ENCODE results near the gene ARL2BP.
"Not testable (repeated sequence)": the region's sequence is repeated elsewhere in the genome, so short reads cannot be mapped to it uniquely, and the experiment has no call there.

ARL2BP gene

GRCh38 chr16:57244767-57245471, at the start of gene ARL2BP:
Gene ARL2BP, plus strand, starts transcription at chr16:57245259. Its CDS starts 109 bp downstream, at chr16:57245368.
- peak within 1 kb of the TSS; percentile 32; the same call in 1 of the 2 replicates for H3K27ac ChIP-seq (ENCODE audit: low read depth, low read length)
- H3K4me1 ChIP-seq (ENCODE audit: control insufficient read depth, insufficient read depth, low read length), result peaks cover 8% of the 10 kb centered on the region; the same call in 1 of the 2 replicates
- peak within 1 kb of the TSS; percentile 70 for H3K9ac ChIP-seq (ENCODE audit: low read length)
- H3K9me3 ChIP-seq (ENCODE audit: control insufficient read depth, insufficient read depth, low read depth, low read length), result no peaks in the 10 kb centered on the region
- H3K36me3 ChIP-seq (ENCODE audit: control insufficient read depth, insufficient read depth, low read length), result peaks cover 11% of the 10 kb centered on the region
- peak within 1 kb of the TSS; percentile 63 for H3K4me3 ChIP-seq (ENCODE audit: low read depth, low read length)
- H3K27me3 ChIP-seq (ENCODE audit: control insufficient read depth, insufficient read depth, low read length), result no peaks in the 10 kb centered on the region

DNA sequence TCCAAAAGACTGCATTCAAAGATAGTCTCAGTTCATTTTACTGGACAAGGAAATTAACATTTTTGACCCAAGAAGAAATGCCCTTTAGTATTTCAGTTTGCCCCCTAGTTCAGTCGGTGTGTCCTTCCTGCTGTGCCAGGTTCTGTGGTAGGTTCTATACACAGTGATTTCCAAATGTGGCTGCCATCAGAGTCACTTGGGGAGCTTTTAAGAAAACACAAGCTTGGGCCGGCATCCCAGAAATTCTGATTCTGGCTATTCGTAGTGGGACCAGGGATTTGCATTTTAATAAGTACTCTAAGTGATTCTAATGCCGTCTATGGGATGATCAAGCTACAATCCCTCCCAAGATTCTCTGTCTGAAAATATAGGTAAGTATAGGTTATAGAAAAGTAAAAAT, 48.8 kb upstream of the ARL2BP start:
- Histone ChIP-seq H3K27me3 (ENCODE audit: control insufficient read depth, insufficient read depth, low read length) (no peaks in the 10 kb centered on the region), H3K36me3 (ENCODE audit: control insufficient read depth, insufficient read depth, low read length) (0 out of 2 replicates have a peak, but pooled peaks cover 4% of the 10 kb centered on the region), H3K27ac (ENCODE audit: low read depth, low read length) (no peak overlapping the region), H3K9ac (ENCODE audit: low read length) (no peak overlapping the region), H3K4me3 (ENCODE audit: low read depth, low read length) (no peak overlapping the region), H3K4me1 (ENCODE audit: control insufficient read depth, insufficient read depth, low read length) (no peaks in the 10 kb centered on the region), H3K9me3 (ENCODE audit: control insufficient read depth, insufficient read depth, low read depth, low read length) (peaks cover 5% of the 10 kb centered on the region; the same call in 1 of the 2 replicates)

DNA sequence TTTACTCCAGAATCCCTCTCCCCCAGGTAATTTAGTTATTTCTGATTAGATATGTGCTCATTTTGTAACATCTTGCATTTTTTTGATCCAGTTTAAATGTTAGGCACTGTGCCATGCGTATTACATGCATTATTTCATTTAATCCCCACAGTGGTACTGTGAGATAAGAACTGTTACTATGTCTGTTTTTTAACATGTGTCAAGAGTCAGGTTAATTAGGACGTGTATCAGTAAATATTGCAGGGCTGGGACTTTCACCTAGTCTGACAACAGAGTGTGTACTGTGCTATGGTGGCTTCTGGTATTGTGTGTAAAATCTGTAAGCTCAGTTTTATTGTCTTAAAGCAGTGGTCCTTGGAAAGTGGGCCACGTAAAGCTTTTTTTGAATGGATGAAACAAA, 48.3 kb upstream of the ARL2BP start:
- H3K36me3 ChIP-seq (ENCODE audit: control insufficient read depth, insufficient read depth, low read length), result 0 out of 2 replicates have a peak, but pooled peaks cover 4% of the 10 kb centered on the region
- H3K4me3 ChIP-seq (ENCODE audit: low read depth, low read length), result no peak overlapping the region
- no peaks in the 10 kb centered on the region for H3K4me1 ChIP-seq (ENCODE audit: control insufficient read depth, insufficient read depth, low read length)
- peaks cover 5% of the 10 kb centered on the region; the same call in 1 of the 2 replicates for H3K9me3 ChIP-seq (ENCODE audit: control insufficient read depth, insufficient read depth, low read depth, low read length)
- H3K9ac ChIP-seq (ENCODE audit: low read length), result no peak overlapping the region
- no peak overlapping the region for H3K27ac ChIP-seq (ENCODE audit: low read depth, low read length)
- H3K27me3 ChIP-seq (ENCODE audit: control insufficient read depth, insufficient read depth, low read length), result no peaks in the 10 kb centered on the region

DNA sequence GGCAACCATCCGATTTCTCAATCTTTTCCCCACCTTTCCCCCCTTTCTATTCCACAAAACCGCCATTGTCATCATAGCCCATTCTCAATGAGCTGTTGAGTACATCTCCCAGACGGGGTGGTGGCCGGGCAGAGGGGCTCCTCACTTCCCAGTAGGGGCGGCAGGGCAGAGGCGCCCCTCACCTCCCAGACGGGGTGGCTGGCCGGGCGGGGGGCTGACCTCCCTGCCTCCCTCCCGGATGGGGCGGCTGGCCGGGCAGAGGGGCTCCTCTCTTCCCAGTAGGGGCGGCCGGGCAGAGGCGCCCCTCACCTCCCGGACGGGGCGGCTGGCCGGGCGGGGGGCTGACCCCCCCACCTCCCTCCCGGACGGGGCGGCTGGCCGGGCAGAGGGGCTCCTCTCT, 44.7 kb upstream of the ARL2BP start:
- H3K27ac ChIP-seq (ENCODE audit: low read depth, low read length); H3K27me3 ChIP-seq (ENCODE audit: control insufficient read depth, insufficient read depth, low read length): not testable (repeated sequence)

GRCh38 chr16:57200926-57201325, 44.1 kb upstream of the ARL2BP start:
- H3K4me3 ChIP-seq (ENCODE audit: low read depth, low read length); H3K9ac ChIP-seq (ENCODE audit: low read length); H3K27ac ChIP-seq (ENCODE audit: low read depth, low read length); H3K4me1 ChIP-seq (ENCODE audit: control insufficient read depth, insufficient read depth, low read length); H3K27me3 ChIP-seq (ENCODE audit: control insufficient read depth, insufficient read depth, low read length); H3K9me3 ChIP-seq (ENCODE audit: control insufficient read depth, insufficient read depth, low read depth, low read length): not testable (repeated sequence)
- H3K36me3 ChIP-seq (ENCODE audit: control insufficient read depth, insufficient read depth, low read length), result peaks cover 20% of the 10 kb centered on the region

More for the DNA sequence above, 44.7 kb upstream of the ARL2BP start:
- H3K36me3 ChIP-seq (ENCODE audit: control insufficient read depth, insufficient read depth, low read length), result peaks cover 14% of the 10 kb centered on the region
- H3K4me3 ChIP-seq (ENCODE audit: low read depth, low read length); H3K4me1 ChIP-seq (ENCODE audit: control insufficient read depth, insufficient read depth, low read length); H3K9me3 ChIP-seq (ENCODE audit: control insufficient read depth, insufficient read depth, low read depth, low read length); H3K9ac ChIP-seq (ENCODE audit: low read length): not testable (repeated sequence)

DNA sequence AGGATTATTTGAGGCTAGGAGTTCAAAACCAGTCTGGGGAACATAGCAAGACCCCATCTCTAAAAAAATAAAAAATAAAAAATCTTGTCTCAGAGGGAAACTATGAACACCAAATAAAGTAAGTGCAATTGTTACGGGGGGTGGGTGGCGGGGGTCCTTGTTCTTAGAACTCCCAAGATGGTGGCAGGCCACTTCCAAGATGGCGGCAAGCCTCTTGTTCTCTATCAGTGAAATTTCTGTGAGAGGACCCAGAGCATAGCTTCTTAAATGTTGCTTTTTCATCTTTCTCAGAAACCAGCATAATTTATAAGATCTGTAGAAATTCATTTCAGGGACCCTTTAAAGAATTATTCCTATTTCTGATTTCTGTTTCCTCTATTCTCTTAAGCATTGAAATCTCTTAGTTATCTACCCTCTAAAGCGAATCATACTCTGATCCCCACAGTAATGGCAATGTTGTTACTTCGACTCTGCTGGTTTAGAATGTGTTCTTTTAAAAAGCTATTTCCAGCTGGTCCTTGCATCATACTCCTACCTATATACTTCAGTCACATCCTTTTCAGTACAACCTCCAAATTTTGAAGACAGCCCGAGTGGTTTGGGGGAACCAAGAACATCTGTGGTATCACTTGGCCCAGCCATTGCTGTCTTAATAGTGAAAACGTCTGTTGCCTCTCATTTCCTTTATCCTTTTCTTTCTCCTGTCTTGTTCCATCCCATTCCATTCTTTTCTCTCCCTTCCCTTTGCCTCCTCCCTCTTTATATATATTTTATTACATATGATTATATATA, 42.8 kb upstream of the ARL2BP start:
- Histone ChIP-seq H3K27me3 (ENCODE audit: control insufficient read depth, insufficient read depth, low read length) (no peaks in the 10 kb centered on the region), H3K4me1 (ENCODE audit: control insufficient read depth, insufficient read depth, low read length) (no peaks in the 10 kb centered on the region), H3K9ac (ENCODE audit: low read length) (no peak overlapping the region), H3K27ac (ENCODE audit: low read depth, low read length) (no peak overlapping the region), H3K4me3 (ENCODE audit: low read depth, low read length) (no peak overlapping the region), H3K9me3 (ENCODE audit: control insufficient read depth, insufficient read depth, low read depth, low read length) (peaks cover 5% of the 10 kb centered on the region; the same call in 1 of the 2 replicates), H3K36me3 (ENCODE audit: control insufficient read depth, insufficient read depth, low read length) (peaks cover 33% of the 10 kb centered on the region)

GRCh38 chr16:57203451-57203850, 41.6 kb upstream of the ARL2BP start:
- H3K9ac ChIP-seq (ENCODE audit: low read length), result no peak overlapping the region
- no peak overlapping the region for H3K4me3 ChIP-seq (ENCODE audit: low read depth, low read length)
- H3K27me3 ChIP-seq (ENCODE audit: control insufficient read depth, insufficient read depth, low read length), result no peaks in the 10 kb centered on the region
- peaks cover 40% of the 10 kb centered on the region for H3K36me3 ChIP-seq (ENCODE audit: control insufficient read depth, insufficient read depth, low read length)
- peaks cover 5% of the 10 kb centered on the region; the same call in 1 of the 2 replicates for H3K9me3 ChIP-seq (ENCODE audit: control insufficient read depth, insufficient read depth, low read depth, low read length)
- no peaks in the 10 kb centered on the region for H3K4me1 ChIP-seq (ENCODE audit: control insufficient read depth, insufficient read depth, low read length)
- H3K27ac ChIP-seq (ENCODE audit: low read depth, low read length), result no peak overlapping the region

DNA sequence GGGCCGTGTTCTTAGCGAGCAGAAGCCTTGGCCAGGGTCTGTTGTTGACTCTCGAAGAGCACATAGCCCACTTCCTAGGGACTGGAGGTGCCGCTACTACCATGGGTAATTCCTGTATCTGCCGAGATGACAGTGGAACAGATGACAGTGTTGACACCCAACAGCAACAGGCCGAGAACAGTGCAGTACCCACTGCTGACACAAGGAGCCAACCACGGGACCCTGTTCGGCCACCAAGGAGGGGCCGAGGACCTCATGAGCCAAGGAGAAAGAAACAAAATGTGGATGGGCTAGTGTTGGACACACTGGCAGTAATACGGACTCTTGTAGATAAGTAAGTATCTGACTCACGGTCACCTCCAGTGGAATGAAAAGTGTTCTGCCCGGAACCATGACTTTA, 40.4 kb upstream of the ARL2BP start:
- peaks cover 46% of the 10 kb centered on the region for H3K36me3 ChIP-seq (ENCODE audit: control insufficient read depth, insufficient read depth, low read length)
- no peaks in the 10 kb centered on the region for H3K4me1 ChIP-seq (ENCODE audit: control insufficient read depth, insufficient read depth, low read length)
- no peak overlapping the region for H3K27ac ChIP-seq (ENCODE audit: low read depth, low read length)
- H3K9me3 ChIP-seq (ENCODE audit: control insufficient read depth, insufficient read depth, low read depth, low read length), result no peaks in the 10 kb centered on the region
- no peak overlapping the region for H3K4me3 ChIP-seq (ENCODE audit: low read depth, low read length)
- H3K9ac ChIP-seq (ENCODE audit: low read length), result no peak overlapping the region
- no peaks in the 10 kb centered on the region for H3K27me3 ChIP-seq (ENCODE audit: control insufficient read depth, insufficient read depth, low read length)

- Histone ChIP-seq H3K4me1 (ENCODE audit: control insufficient read depth, insufficient read depth, low read length) (no peaks in the 10 kb centered on the region), H3K27ac (ENCODE audit: low read depth, low read length) (no peak overlapping the region), H3K27me3 (ENCODE audit: control insufficient read depth, insufficient read depth, low read length) (no peaks in the 10 kb centered on the region), H3K4me3 (ENCODE audit: low read depth, low read length) (no peak overlapping the region), H3K36me3 (ENCODE audit: control insufficient read depth, insufficient read depth, low read length) (peaks cover 76% of the 10 kb centered on the region), H3K9me3 (ENCODE audit: control insufficient read depth, insufficient read depth, low read depth, low read length) (no peaks in the 10 kb centered on the region), H3K9ac (ENCODE audit: low read length) (no peak overlapping the region)
These were observed 36.1 kb upstream of the ARL2BP start for GRCh38 chr16:57208926-57209325.

DNA sequence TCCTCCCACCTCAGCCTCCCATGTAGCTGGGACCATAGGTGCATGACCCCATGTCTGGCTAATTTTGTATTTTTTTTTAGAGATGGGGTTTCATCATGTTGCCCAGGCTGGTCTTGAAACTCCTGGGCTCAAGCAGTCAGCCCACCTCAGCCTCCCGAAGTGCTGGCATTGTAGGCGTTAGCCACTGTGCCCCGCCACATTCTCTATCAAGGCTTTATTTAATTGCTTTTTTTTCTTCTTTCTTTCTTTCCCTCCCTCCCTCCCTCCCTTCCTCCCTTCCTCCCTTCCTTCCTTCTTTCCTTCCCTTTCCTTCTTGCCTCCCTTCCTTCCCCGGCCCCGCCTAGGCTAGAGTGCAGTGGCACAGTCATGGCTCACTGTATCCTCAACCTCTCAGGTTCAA, 35.3 kb upstream of the ARL2BP start:
- Histone ChIP-seq H3K36me3 (ENCODE audit: control insufficient read depth, insufficient read depth, low read length) (peaks cover 79% of the 10 kb centered on the region), H3K4me1 (ENCODE audit: control insufficient read depth, insufficient read depth, low read length) (no peaks in the 10 kb centered on the region), H3K4me3 (ENCODE audit: low read depth, low read length) (no peak overlapping the region), H3K9ac (ENCODE audit: low read length) (no peak overlapping the region), H3K27ac (ENCODE audit: low read depth, low read length) (no peak overlapping the region), H3K27me3 (ENCODE audit: control insufficient read depth, insufficient read depth, low read length) (no peaks in the 10 kb centered on the region), H3K9me3 (ENCODE audit: control insufficient read depth, insufficient read depth, low read depth, low read length) (no peaks in the 10 kb centered on the region)

GRCh38 chr16:57213462-57213861, 31.6 kb upstream of the ARL2BP start:
- peaks cover 81% of the 10 kb centered on the region for H3K36me3 ChIP-seq (ENCODE audit: control insufficient read depth, insufficient read depth, low read length)
- H3K9ac ChIP-seq (ENCODE audit: low read length), result no peak overlapping the region
- H3K27me3 ChIP-seq (ENCODE audit: control insufficient read depth, insufficient read depth, low read length), result no peaks in the 10 kb centered on the region
- no peak overlapping the region for H3K4me3 ChIP-seq (ENCODE audit: low read depth, low read length)
- no peaks in the 10 kb centered on the region for H3K9me3 ChIP-seq (ENCODE audit: control insufficient read depth, insufficient read depth, low read depth, low read length)
- no peaks in the 10 kb centered on the region for H3K4me1 ChIP-seq (ENCODE audit: control insufficient read depth, insufficient read depth, low read length)
- H3K27ac ChIP-seq (ENCODE audit: low read depth, low read length), result no peak overlapping the region

Measured in HUES6 (cell line).